Prostate gland (tissue), 2 donors: Measurements from ENCODE around the gene STK10. TPM values are rescaled to one million over a fixed set of nuclear protein-coding genes. Genes with fewer than 3 reads are reported as not detected.

Experiments
- DNase-seq: peaks from one replicate; pipeline ENCODE4 v3.0.0-alpha.2; 2019; ENCODE audit warnings: low spot score
- H3K27ac ChIP-seq, 2 donors: fragments of 200-600 bp; sonication (generic); 2 replicates each; pipeline ENCODE4 v1.5.1; 2017 to 2019
- H3K27me3 ChIP-seq: fragments of 200-600 bp; sonication (generic); replicated peaks from 2 replicates; pipeline ENCODE4 v1.5.1; 2019; ENCODE audit not compliant: insufficient read depth
- H3K36me3 ChIP-seq, 2 donors: fragments of 200-600 bp; sonication (generic); 1 replicate in 1 of 2; 2 replicates in 1 of 2; pipeline versions ENCODE4 v1.5.1 to v1.8.1; 2017 to 2019
- H3K4me1 ChIP-seq: fragments of 200-600 bp; sonication (generic); replicated peaks from 2 replicates; pipeline ENCODE4 v1.5.1; 2019
- H3K4me3 ChIP-seq, 2 donors: fragments of 200-600 bp; sonication (generic); 2 replicates each; pipeline ENCODE4 v1.5.1; 2017 to 2019
- H3K9me3 ChIP-seq: fragments of 200-600 bp; sonication (generic); 2 replicates; pipeline ENCODE4 v1.5.1; 2017
- POLR2A ChIP-seq: fragments of 450-650 bp; IDR thresholded peaks from one replicate; pipeline ENCODE4 v1.6.1; 2016; ENCODE audit warnings: antibody characterized with exemption, mild to moderate bottlenecking
- POLR2AphosphoS5 ChIP-seq: sonication (generic); formaldehyde crosslinking; IDR thresholded peaks from one replicate; pipeline ENCODE4 v1.6.1; 2017; ENCODE audit warnings: antibody characterized with exemption
- WGBS: methylation state at CpG from one replicate; pipeline ENCODE4 v1.1.5; 2018; 5-methylcytosine and 5-hydroxymethylcytosine counted together
- intact Hi-C: fragments of 100-400 bp; cut with DNase I; formaldehyde crosslinking; loops from one replicate; pipeline ENCODE4 v1.14.2; 2022
- total RNA-seq, 2 donors: library from RNA; depleted of rRNA; stranded (reverse); fragments of >200 nt; gene quantifications; one replicate each; pipeline ENCODE4 v1.1.0, GENCODE V29; 2016
- TF ChIP-seq, protein P1 (sequence below), 4 experiments: fragments of 200-600 bp in 2 of 4; fragments of 450-650 bp in 2 of 4; sonication (generic) in 2 of 4; IDR thresholded peaks; 1 replicate in 3 of 4; 2 replicates in 1 of 4; pipeline ENCODE4 v1.5.1; 2016 to 2019; ENCODE audit warnings: antibody characterized with exemption in 4 of 4, mild to moderate bottlenecking in 2 of 4, moderate library complexity in 2 of 4

Gene STK10
- total RNA-seq, 2 donors from 2014 or later, result 4.6 to 73.3 TPM

DNA sequence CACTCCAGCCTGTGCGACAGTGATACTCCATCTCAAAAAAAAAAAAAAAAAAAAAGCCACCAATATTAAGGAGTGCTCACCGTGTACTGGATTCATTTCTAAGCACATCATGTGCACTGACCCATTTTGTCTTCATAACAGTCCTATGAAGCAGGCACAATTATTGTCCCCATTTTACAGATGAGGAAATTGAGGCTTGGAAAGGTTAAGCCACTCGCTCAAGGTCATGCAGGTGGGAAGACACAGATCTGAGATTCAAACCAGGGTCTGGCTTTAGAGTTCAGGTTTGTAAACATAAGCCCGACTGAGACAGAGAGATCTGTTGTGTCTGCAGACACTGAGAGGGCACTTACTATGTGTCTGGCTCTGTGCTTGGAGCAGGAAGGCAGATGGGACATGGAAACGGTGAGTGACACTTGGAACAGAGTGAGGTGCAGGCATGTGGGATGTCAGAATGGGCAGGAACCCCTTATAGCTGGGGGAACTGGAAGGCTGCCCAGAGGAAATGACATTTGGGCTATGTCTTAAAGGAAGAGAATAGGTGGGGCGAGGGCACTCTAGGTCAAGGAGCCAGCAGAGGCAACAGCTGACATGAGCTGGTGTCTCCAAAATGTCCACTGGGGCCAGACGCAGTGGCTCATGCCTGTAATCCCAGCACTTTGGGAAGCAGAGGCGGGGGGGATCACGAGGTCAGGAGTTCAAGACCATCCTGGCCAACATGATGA, 69.9 kb downstream of the STK10 start:
- Histone ChIP-seq H3K27me3 (no peaks in the 10 kb centered on the region), H3K4me3 (no peak overlapping the region), H3K27ac (no peak overlapping the region), H3K9me3 (no peaks in the 10 kb centered on the region), H3K4me1 (no peaks in the 10 kb centered on the region), H3K36me3 (no peaks in the 10 kb centered on the region)
- intact Hi-C loops, result no loop called here
- TF ChIP-seq, protein P1, sequence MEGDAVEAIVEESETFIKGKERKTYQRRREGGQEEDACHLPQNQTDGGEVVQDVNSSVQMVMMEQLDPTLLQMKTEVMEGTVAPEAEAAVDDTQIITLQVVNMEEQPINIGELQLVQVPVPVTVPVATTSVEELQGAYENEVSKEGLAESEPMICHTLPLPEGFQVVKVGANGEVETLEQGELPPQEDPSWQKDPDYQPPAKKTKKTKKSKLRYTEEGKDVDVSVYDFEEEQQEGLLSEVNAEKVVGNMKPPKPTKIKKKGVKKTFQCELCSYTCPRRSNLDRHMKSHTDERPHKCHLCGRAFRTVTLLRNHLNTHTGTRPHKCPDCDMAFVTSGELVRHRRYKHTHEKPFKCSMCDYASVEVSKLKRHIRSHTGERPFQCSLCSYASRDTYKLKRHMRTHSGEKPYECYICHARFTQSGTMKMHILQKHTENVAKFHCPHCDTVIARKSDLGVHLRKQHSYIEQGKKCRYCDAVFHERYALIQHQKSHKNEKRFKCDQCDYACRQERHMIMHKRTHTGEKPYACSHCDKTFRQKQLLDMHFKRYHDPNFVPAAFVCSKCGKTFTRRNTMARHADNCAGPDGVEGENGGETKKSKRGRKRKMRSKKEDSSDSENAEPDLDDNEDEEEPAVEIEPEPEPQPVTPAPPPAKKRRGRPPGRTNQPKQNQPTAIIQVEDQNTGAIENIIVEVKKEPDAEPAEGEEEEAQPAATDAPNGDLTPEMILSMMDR (IDR thresholded peaks at IDR 0.05), result no peak
- no peak for TF ChIP-seq POLR2A
- TF ChIP-seq POLR2AphosphoS5, result no peak
- DNase-seq, result no peak
- WGBS, result 86% methylated on average over 9 of the region's 9 CpGs

DNA sequence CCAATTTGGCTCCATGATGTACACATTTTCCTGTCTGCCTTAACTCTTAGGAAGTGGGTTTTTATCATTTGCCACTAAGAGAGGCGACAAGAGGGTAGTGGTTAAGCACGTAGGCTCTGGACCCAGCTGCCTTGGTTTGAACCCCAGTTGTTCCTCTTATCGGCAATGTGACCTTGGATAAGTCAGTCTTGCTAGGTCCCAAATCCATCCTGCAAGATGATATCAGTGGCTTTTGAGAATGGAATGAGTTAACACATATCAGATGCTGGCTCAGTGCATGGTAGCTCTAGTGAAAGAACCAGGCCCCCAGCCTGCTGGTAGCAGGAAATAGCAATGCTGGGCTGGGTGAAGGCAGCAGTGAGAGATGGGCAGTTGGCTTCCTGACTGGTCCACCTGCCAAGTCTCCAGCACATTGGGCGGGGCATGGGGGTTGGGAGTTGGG, 72.5 kb downstream of the STK10 start:
- WGBS, result 87% methylated on average over 4 of the region's 4 CpGs
- TF ChIP-seq, protein P1 (IDR thresholded peaks at IDR 0.05), result no peak
- TF ChIP-seq POLR2AphosphoS5 (no peak), POLR2A (no peak)
- intact Hi-C loops, result no loop called here
- peaks cover 7% of the 10 kb centered on the region for H3K4me1 ChIP-seq
- H3K36me3 ChIP-seq, result no peaks in the 10 kb centered on the region
- DNase-seq, result no peak
- no peak overlapping the region for H3K27ac ChIP-seq
- H3K4me3 ChIP-seq, result no peak overlapping the region
- no peaks in the 10 kb centered on the region for H3K27me3 ChIP-seq
- H3K9me3 ChIP-seq, result no peaks in the 10 kb centered on the region

DNA sequence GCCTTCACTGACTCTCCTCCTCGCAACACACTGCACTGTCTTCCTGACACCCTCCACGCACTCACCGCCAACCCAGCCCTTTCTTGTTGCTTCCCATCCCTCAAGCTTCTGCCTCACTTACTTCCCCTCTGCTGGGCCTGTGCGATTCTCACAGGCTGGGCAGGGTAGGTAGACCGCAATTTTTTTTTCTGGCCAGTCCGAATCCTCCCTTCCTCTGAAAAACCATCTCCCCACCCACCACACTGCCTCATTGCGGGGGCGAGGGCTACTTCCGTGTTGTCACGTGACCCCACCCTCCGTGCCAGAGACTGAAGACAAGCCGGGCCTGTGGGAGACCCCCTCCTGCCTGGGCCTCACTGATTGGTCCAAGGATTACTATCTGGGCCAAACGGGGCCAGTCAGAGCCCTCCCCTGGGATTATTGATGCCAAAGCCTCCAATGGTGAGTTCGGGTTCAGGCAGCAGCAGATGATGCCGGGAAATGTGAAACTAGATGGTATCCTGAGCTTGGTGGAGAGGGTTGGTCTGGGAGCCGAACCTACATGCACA, 73.1 kb downstream of the STK10 start:
- Histone ChIP-seq H3K9me3 (no peaks in the 10 kb centered on the region), H3K4me3 (no peak overlapping the region), H3K27me3 (no peaks in the 10 kb centered on the region), H3K4me1 (peaks cover 7% of the 10 kb centered on the region), H3K27ac (no peak overlapping the region), H3K36me3 (no peaks in the 10 kb centered on the region)
- WGBS, result 81% methylated on average over 16 of the region's 16 CpGs
- TF ChIP-seq POLR2A (no peak), POLR2AphosphoS5 (no peak)
- TF ChIP-seq, protein P1 (IDR thresholded peaks at IDR 0.05), result no peak
- intact Hi-C loops, result no loop called here
- DNase-seq, result no peak

DNA sequence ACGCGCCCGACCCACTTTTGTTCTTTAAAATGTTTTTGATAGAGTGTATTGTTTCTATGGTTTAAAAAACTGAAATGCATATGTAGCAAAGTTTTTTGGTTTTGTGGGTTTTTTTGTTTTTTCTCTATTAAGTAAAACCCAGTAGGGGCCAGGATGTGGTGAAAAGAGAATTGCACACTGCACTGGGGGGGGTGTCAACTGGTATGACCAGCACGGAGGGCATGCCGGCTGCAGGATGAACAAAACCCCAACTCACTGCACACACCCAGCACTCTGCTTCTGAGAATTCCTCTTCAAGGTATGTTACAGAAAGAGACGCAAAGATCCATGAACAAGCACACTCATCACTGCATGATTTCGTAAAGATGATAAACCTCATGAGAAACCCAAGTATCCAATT, 75.0 kb downstream of the STK10 start:
- intact Hi-C loops, result no loop called here
- Histone ChIP-seq H3K4me1 (peaks cover 7% of the 10 kb centered on the region), H3K9me3 (no peaks in the 10 kb centered on the region), H3K27me3 (no peaks in the 10 kb centered on the region), H3K27ac (no peak overlapping the region), H3K4me3 (no peak overlapping the region), H3K36me3 (no peaks in the 10 kb centered on the region)
- no peak for DNase-seq
- TF ChIP-seq POLR2A (no peak), POLR2AphosphoS5 (no peak)
- TF ChIP-seq, protein P1 (IDR thresholded peaks at IDR 0.05), result no peak
- 90% methylated on average over 7 of the region's 7 CpGs for WGBS

DNA sequence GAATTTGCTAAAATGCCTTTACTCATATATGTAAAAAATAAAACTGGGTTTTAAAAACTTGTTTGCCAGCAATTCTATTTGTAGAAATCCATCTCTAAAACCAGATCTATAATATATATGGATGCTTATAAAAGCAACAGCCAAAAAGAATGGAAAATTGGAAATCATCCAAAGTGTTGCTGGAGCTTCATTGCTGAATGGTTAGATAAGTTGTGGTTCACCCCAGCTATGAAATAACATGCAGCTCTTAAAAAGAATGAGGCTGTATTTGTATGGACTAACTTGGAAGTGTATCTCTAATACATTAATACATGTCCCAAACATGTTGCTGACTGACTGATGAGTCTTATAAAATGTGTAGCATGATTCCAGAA, 76.2 kb downstream of the STK10 start:
- Histone ChIP-seq H3K36me3 (no peaks in the 10 kb centered on the region), H3K27me3 (no peaks in the 10 kb centered on the region), H3K4me3 (no peak overlapping the region), H3K4me1 (peaks cover 7% of the 10 kb centered on the region), H3K9me3 (no peaks in the 10 kb centered on the region), H3K27ac (no peak overlapping the region)
- intact Hi-C loops, result no loop called here
- no peak for TF ChIP-seq POLR2AphosphoS5
- TF ChIP-seq, protein P1 (IDR thresholded peaks at IDR 0.05), result no peak
- TF ChIP-seq POLR2A, result no peak
- DNase-seq, result no peak
